Endothelial cell of umbilical vein (primary cell): Measurements from ENCODE around the gene RAB42. TPM values are rescaled to one million over a fixed set of nuclear protein-coding genes. Genes with fewer than 3 reads are reported as not detected.

ENCODE experiments used
- BruUV-seq: library from RNA; stranded (reverse); fragments of 400-500 nt; replicated peaks from 2 replicates; lab custom pipeline; 2021; lab: Mats Ljungman, UMichigan
- CTCF ChIA-PET: fragments of 300-600, 350-600 bp; sonication (Branson Sonifier 250); formaldehyde crosslinking; loops from one replicate; lab custom pipeline; 2021; ENCODE audit warnings: antibody characterized with exemption, inconsistent platforms; lab: Charles Lee
- POLR2A ChIA-PET: fragments of 300-600, 350-600 bp; sonication (Branson Sonifier 250); formaldehyde crosslinking; loops from one replicate; lab custom pipeline; 2021; ENCODE audit warnings: antibody characterized with exemption, inconsistent platforms; lab: Charles Lee
- DNase-seq: peaks from one replicate; pipeline ENCODE4 v3.0.0-alpha.2; 2011; ENCODE audit warnings: low read depth, low spot score
- FAIRE-seq: peaks from 2 replicates; lab custom pipeline; 2011; peaks lifted over from hg19 to GRCh38; lab: Jason Lieb, UNC
- H2AFZ ChIP-seq: 2 replicates; pipeline ENCODE4 v1.6.0; 2012; ENCODE audit warnings: low read depth, low read length, control low read depth, inconsistent platforms
- H3K27ac ChIP-seq: 2 replicates; pipeline ENCODE4 v1.5.1; 2011; ENCODE audit warnings: low read depth, mild to moderate bottlenecking, control low read depth, low read length, moderate library complexity; ENCODE audit not compliant: insufficient read depth
- H3K27me3 ChIP-seq, 2 experiments: 2 replicates each; pipeline versions ENCODE4 v1.6.0 to v1.6.1; 2011; ENCODE audit warnings: low read length in 2 of 2, mixed read lengths in 1 of 2; ENCODE audit not compliant: control insufficient read depth in 2 of 2, insufficient read depth in 2 of 2
- H3K36me3 ChIP-seq, 2 experiments: 2 replicates in 1 of 2; 3 replicates in 1 of 2; pipeline ENCODE4 v1.5.1; 2011; ENCODE audit warnings: low read length in 2 of 2, mild to moderate bottlenecking in 1 of 2, moderate library complexity in 1 of 2; ENCODE audit not compliant: control insufficient read depth in 2 of 2, insufficient read depth in 2 of 2; ENCODE audit errors: extremely low read depth in 1 of 2
- H3K4me1 ChIP-seq: 3 replicates; pipeline ENCODE4 v1.5.1; 2011; ENCODE audit warnings: mild to moderate bottlenecking, low read length; ENCODE audit not compliant: control insufficient read depth, insufficient read depth; ENCODE audit errors: extremely low read depth
- H3K4me2 ChIP-seq: 2 replicates; pipeline ENCODE4 v1.6.1; 2011; ENCODE audit warnings: low read length, control low read depth, mixed read lengths; ENCODE audit not compliant: insufficient read depth
- H3K4me3 ChIP-seq, 3 experiments: fragments of 200-600 bp in 1 of 3; sonication (generic), shearing (Covaris generic) in 1 of 3; replicated peaks in 1 of 3; 2 replicates each; pipeline ENCODE4 v1.5.1; 2011 to 2016; ENCODE audit warnings: control low read depth in 3 of 3, low read length in 3 of 3, mild to moderate bottlenecking in 2 of 3, inconsistent platforms in 1 of 3, low read depth in 1 of 3, moderate library complexity in 1 of 3; ENCODE audit not compliant: insufficient read depth in 1 of 3
- H3K79me2 ChIP-seq: 2 replicates; pipeline ENCODE4 v1.6.0; 2012; ENCODE audit warnings: low read length, inconsistent platforms; ENCODE audit not compliant: control insufficient read depth, insufficient read depth
- H3K9ac ChIP-seq: replicated peaks from 2 replicates; pipeline ENCODE3; 2011; ENCODE audit warnings: low read length, control low read depth; ENCODE audit not compliant: insufficient read depth; ENCODE audit errors: extremely low read depth
- H3K9me1 ChIP-seq: replicated peaks from 3 replicates; pipeline ENCODE4 v1.6.0; 2011; ENCODE audit warnings: mild to moderate bottlenecking, low read length; ENCODE audit not compliant: control insufficient read depth, insufficient read depth; ENCODE audit errors: extremely low read depth
- H3K9me3 ChIP-seq: replicated peaks from 2 replicates; pipeline ENCODE4 v1.5.1; 2012; ENCODE audit warnings: low read length, inconsistent platforms; ENCODE audit not compliant: control insufficient read depth, insufficient read depth
- H4K20me1 ChIP-seq: replicated peaks from 2 replicates; pipeline ENCODE3; 2011; ENCODE audit warnings: mild to moderate bottlenecking, low read length; ENCODE audit not compliant: control insufficient read depth, insufficient read depth; ENCODE audit errors: extremely low read depth
- CTCF ChIP-seq, 2 donors: IDR thresholded peaks; 1 replicate in 1 of 2; 2 replicates in 1 of 2; pipeline ENCODE4 v1.5.1; 2011; ENCODE audit warnings: low read length in 2 of 2, mild to moderate bottlenecking in 2 of 2, moderate library complexity in 2 of 2, control low read depth in 1 of 2, inconsistent platforms in 1 of 2, low read depth in 1 of 2; ENCODE audit not compliant: insufficient read depth in 1 of 2; ENCODE audit errors: extremely low read depth in 1 of 2
- EZH2 ChIP-seq: IDR thresholded peaks from 2 replicates; pipeline ENCODE4 v1.6.1; 2012; ENCODE audit warnings: borderline replicate concordance, low read depth, mild to moderate bottlenecking, moderate library complexity, low read length, inconsistent platforms; ENCODE audit not compliant: severe bottlenecking
- FOS ChIP-seq: IDR thresholded peaks from 2 replicates; pipeline ENCODE4 v1.6.1; 2011; ENCODE audit warnings: mild to moderate bottlenecking, low read length, moderate library complexity, borderline replicate concordance; ENCODE audit not compliant: insufficient read depth
- GATA2 ChIP-seq: IDR thresholded peaks from 2 replicates; pipeline ENCODE4 v1.7.0; 2011; ENCODE audit warnings: low read depth, mild to moderate bottlenecking, moderate library complexity, mixed read lengths, low read length; ENCODE audit not compliant: insufficient read length, insufficient read depth
- JUN ChIP-seq: IDR thresholded peaks from 2 replicates; pipeline ENCODE4 v1.6.1; 2011; ENCODE audit warnings: borderline replicate concordance, low read depth; ENCODE audit not compliant: insufficient read length, insufficient read depth
- MAX ChIP-seq: IDR thresholded peaks from 2 replicates; pipeline ENCODE4 v1.6.1; 2011; ENCODE audit not compliant: insufficient read depth, insufficient read length
- MYC ChIP-seq: IDR thresholded peaks from one replicate; pipeline ENCODE4 v1.6.1; 2011; ENCODE audit warnings: mild to moderate bottlenecking, low read depth, low read length
- POLR2A ChIP-seq: IDR thresholded peaks from 2 replicates; pipeline ENCODE4 v1.6.1; 2012; ENCODE audit warnings: low read depth, mild to moderate bottlenecking, control low read depth, low read length
- POLR2AphosphoS5 ChIP-seq: IDR thresholded peaks from 2 replicates; pipeline ENCODE4 v1.6.1; 2012; ENCODE audit warnings: low read depth, mild to moderate bottlenecking, control low read depth, low read length, moderate library complexity; ENCODE audit not compliant: insufficient read depth
- dilution Hi-C: fragments of 300-500 bp; cut with MboI; formaldehyde crosslinking; loops from one replicate; pipeline ENCODE4 v1.15.0; 2019; ENCODE audit warnings: low sequenced_read_pairs; ENCODE audit not compliant: extremely low pct_ligation_motif_present
- intact Hi-C: fragments of 100-400 bp; cut with micrococcal nuclease; formaldehyde crosslinking; loops from one replicate; pipeline ENCODE4 v1.10.0; 2022
- polyA plus RNA-seq, 4 experiments: library from polyadenylated mRNA; depleted of rRNA in 3 of 4; stranded (reverse) in 3 of 4; unstranded in 1 of 4; fragments of >200 nt; gene quantifications; 2 replicates each; pipeline versions ENCODE4 v1.2.1 to v1.2.3, GENCODE V29; 2011 to 2012; ENCODE audit warnings: missing spikeins in 1 of 4
- total RNA-seq: library from RNA; stranded (reverse); gene quantifications from 2 replicates; pipeline ENCODE4 v1.2.3, GENCODE V29; 2021

The RAB42 gene
- total and polyA plus RNA-seq, 2 donors (not counting 3 experiments of a cell fraction or from before 2014, with no cell fraction given): 1.2 to 1.8 TPM

- Histone ChIP-seq H3K27me3 (no peaks in the 10 kb centered on the region), H3K36me3 (peaks cover 17 to 24% of the 10 kb centered on the region in 2 experiments), H3K4me2 (no peak overlapping the region), H4K20me1 (no peaks in the 10 kb centered on the region), H3K27ac (no peak overlapping the region), H3K9me3 (no peaks in the 10 kb centered on the region), H3K4me1 (no peaks in the 10 kb centered on the region), H3K4me3 (no peak overlapping the region), H3K79me2 (no peaks in the 10 kb centered on the region), H3K9ac (no peak overlapping the region), H2AFZ (no peak overlapping the region), H3K9me1 (no peaks in the 10 kb centered on the region)
- no peak for FAIRE-seq
- no peak for DNase-seq
- dilution Hi-C loops (no loop called here), intact Hi-C loops (no loop called here)
- ChIA-PET POLR2A (no interaction called here), CTCF (interaction anchor here (0.6 kb wide), 1 partner anchor 36 kb away, joined by 3 read pairs; no protein-coding TSS in a partner anchor)
- no TSS peak for BruUV-seq
- TF ChIP-seq CTCF (IDR thresholded peaks at IDR 0.05; ENCODE audit: extremely low read depth in 1 of 2, insufficient read depth in 1 of 2, low read depth in 1 of 2, low read length in 2 of 2) (no peak), FOS (no peak), MYC (no peak)
These were observed 26.3 kb upstream of the RAB42 start for GRCh38 chr1:28565726-28566125.

- DNase-seq: no peak
- Histone ChIP-seq H3K4me3 (no peak overlapping the region), H3K9me3 (no peaks in the 10 kb centered on the region), H3K36me3 (peaks cover 19% of the 10 kb centered on the region in 2 experiments), H3K79me2 (no peaks in the 10 kb centered on the region), H3K27me3 (no peaks in the 10 kb centered on the region), H3K4me1 (no peaks in the 10 kb centered on the region), H3K27ac (no peak overlapping the region), H4K20me1 (no peaks in the 10 kb centered on the region), H3K9me1 (no peaks in the 10 kb centered on the region), H3K4me2 (no peak overlapping the region), H3K9ac (no peak overlapping the region), H2AFZ (no peak overlapping the region)
- no peak for FAIRE-seq
- BruUV-seq: no TSS peak
- intact Hi-C loops: no loop called here
- TF ChIP-seq JUN: no peak
- TF ChIP-seq MAX: no peak
- TF ChIP-seq POLR2A: no peak
- no peak for TF ChIP-seq EZH2
- no peak for TF ChIP-seq FOS
- TF ChIP-seq POLR2AphosphoS5: no peak
- no peak for TF ChIP-seq CTCF (IDR thresholded peaks at IDR 0.05; ENCODE audit: extremely low read depth in 1 of 2, insufficient read depth in 1 of 2, low read depth in 1 of 2, low read length in 2 of 2)
- no peak for TF ChIP-seq MYC
- TF ChIP-seq GATA2: no peak
- ChIA-PET CTCF (interaction anchor here (0.5 to 1.0 kb wide), 4 partner anchors 14 to 310 kb away, joined by 3 to 4 read pairs (median 3); partner anchors contain the start of gene TRNAU1AP), POLR2A (interaction anchor here (0.6 to 0.9 kb wide), 2 partner anchors 10 to 14 kb away, joined by 5 to 7 read pairs; no protein-coding TSS in a partner anchor)
- dilution Hi-C loops: no loop called here
These were observed 25.1 kb upstream of the RAB42 start for GRCh38 chr1:28566931-28567330.
